ENCODE results near the gene PPP2R2D. TPM values are rescaled to one million over a fixed set of nuclear protein-coding genes. Genes with fewer than 3 reads are reported as not detected.

The PPP2R2D gene
- total RNA-seq = 32.9 to 34.0 TPM (median 33.3 TPM) in 3 replicates

DNA sequence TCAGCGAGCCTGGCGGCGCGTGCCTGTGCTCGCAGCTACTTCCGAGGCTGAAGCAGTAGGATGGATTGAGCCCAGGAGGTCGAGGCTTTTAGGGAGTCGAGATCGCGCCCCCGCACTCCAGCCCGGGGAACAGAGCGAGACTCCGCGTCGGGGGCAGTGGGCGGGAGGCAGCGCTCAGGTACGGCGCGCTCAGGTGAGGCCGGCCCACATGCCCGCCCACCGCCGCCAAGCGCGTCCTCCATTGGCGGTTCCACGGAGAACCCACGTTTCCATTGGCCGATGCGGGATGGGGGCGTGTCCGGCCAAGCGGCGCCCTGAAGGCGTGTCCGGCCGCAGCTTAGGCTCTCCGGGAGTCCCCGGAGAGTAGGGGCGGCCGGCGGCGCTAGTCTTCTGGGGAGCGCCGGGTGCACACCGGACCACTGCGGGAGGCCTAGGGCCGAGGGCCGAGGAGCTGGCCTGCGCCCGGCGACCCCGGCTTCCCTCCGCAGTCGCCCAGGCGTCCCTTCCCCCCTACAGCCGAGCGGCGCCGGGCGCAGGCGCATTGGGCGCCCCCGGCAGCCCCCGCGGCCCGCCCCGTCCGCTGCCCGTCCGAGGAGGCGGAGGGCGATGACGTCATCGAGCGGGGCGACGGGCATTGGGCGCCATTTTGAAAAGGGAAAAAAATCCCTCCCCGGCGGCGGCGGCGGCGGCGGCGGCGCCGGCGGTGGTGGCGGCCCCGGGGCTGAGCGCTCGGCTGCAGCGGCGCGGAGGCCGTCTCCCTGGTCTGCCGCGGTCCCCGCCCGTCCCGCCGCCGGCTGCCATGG lies at the start of gene PPP2R2D:
TSS of gene PPP2R2D (plus strand) at position 659 of the 803 bp plus-strand sequence. CDS start at position 800, 141 bp downstream.
- TF ChIP-seq, protein P1, sequence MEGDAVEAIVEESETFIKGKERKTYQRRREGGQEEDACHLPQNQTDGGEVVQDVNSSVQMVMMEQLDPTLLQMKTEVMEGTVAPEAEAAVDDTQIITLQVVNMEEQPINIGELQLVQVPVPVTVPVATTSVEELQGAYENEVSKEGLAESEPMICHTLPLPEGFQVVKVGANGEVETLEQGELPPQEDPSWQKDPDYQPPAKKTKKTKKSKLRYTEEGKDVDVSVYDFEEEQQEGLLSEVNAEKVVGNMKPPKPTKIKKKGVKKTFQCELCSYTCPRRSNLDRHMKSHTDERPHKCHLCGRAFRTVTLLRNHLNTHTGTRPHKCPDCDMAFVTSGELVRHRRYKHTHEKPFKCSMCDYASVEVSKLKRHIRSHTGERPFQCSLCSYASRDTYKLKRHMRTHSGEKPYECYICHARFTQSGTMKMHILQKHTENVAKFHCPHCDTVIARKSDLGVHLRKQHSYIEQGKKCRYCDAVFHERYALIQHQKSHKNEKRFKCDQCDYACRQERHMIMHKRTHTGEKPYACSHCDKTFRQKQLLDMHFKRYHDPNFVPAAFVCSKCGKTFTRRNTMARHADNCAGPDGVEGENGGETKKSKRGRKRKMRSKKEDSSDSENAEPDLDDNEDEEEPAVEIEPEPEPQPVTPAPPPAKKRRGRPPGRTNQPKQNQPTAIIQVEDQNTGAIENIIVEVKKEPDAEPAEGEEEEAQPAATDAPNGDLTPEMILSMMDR (IDR thresholded peaks at IDR 0.05; ENCODE audit: unreplicated experiment) = no peak
- peak within 1 kb of the TSS; percentile 95 for H3K27ac Mint-ChIP-seq
- H3K36me3 Mint-ChIP-seq = no peaks in the 10 kb centered on the region
- peak; percentile 96 to 97 for DNase-seq (ENCODE audit: low spot score in 2 of 2, unreplicated experiment in 2 of 2)
- H3K27me3 Mint-ChIP-seq (ENCODE audit: low read depth) = peaks cover 19% of the 10 kb centered on the region
- H3K9me3 Mint-ChIP-seq = no peaks in the 10 kb centered on the region
- H3K4me1 Mint-ChIP-seq = peaks cover 22% of the 10 kb centered on the region
- peak within 1 kb of the TSS; percentile 85 for H3K4me3 Mint-ChIP-seq

DNA sequence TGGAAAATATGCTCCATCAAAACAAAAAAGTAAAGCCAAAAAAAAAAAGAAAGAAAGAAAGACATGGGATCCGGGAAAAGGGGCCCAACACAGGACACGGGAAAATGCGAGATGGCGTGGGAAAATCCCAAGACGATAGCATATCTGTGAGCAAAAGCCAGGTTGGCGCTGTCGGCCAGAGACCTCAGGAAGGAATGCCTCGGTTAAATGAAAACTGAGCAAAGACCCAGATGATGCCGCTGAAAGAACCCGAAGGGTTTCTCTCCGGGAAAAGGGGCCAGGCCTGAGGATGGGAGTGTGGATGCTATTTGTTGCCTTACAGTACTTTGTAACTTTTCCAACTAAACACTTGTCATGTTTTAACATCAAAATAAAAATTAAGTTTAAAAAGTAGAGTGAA lies 49.5 kb upstream of the PPP2R2D start:
- Mint-ChIP-seq H3K27me3 (ENCODE audit: low read depth) (peaks cover 7% of the 10 kb centered on the region), H3K4me3 (no peak overlapping the region), H3K36me3 (no peaks in the 10 kb centered on the region), H3K27ac (no peak overlapping the region), H3K4me1 (no peaks in the 10 kb centered on the region), H3K9me3 (peaks cover 4% of the 10 kb centered on the region)
- DNase-seq (ENCODE audit: low spot score in 2 of 2, unreplicated experiment in 2 of 2) = no peak
- TF ChIP-seq, protein P1 (IDR thresholded peaks at IDR 0.05; ENCODE audit: unreplicated experiment) = no peak

DNA sequence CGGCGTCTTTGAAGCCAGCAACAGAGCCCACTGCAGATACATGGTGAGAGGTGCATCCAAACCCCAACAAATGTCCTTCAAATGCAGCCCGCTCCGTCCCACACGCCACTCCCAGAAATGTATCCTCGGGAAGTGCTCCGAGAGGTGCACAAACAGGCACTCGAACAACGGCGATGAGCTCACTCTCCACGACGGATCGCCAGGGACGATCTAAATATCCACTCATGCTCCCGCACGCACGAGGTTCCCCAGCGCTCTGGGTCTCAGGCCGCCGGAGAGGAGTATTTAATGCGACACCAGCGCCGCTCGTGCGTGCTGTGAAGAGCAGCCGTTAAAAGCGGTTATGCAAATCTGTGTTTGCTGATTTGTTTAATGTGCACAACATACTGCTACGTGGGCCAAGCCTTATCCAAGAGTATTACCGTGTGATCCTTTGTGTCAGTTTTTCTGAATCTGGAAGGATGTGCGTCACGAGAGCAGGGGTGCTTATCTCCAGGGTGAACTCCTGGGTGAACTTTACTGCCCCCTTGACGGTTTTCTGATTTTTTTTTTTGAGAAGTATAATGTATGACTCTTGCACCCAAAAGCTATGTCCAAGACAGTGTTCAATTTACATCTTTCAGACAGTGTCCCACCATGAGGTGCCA lies 48.5 kb upstream of the PPP2R2D start:
- Mint-ChIP-seq H3K27ac (no peak overlapping the region), H3K36me3 (no peaks in the 10 kb centered on the region), H3K9me3 (peaks cover 4% of the 10 kb centered on the region), H3K4me3 (no peak overlapping the region), H3K4me1 (no peaks in the 10 kb centered on the region), H3K27me3 (ENCODE audit: low read depth) (peaks cover 10% of the 10 kb centered on the region)
- TF ChIP-seq, protein P1 (IDR thresholded peaks at IDR 0.05; ENCODE audit: unreplicated experiment) = no peak
- DNase-seq (ENCODE audit: low spot score in 2 of 2, unreplicated experiment in 2 of 2) = peak in 1 of 2 experiments; percentile 7

DNA sequence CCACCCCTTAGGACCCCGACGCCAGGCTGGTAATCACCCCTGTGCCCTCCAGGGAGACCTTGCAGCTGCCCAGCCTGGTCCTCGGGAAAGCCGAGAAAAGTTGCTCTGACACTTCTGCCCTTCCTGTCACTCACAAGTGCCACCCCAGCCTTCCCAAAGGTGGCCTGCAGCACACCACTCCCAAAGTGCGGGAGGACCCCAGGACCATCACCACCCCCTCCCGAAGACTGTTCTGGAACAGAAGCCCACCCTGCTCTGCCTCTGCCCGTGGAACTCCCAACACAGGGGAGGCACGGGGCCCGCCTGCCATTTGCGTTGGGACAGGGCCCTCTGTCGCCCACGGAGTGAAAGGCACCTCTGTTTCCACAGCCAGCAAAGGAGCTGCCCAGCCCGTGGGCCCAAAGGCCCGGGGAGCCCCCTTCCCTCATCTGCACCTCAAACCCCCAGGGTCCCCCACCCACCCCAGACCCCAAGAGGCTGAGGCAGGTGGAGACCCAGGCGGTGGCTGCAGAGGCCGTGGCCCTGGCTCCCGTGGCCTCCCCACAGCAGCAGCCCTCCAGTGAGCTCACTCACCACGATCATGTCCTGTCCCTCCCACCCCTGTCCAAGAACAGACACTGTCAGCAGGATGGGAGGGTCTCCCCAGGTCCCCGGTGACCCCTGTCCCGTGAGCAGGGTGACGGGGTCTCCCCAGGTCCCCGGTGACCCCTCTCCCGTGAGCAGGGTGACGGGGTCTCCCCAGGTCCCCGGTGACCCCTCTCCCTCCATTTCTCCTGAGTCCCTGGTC lies 47.8 kb upstream of the PPP2R2D start:
- Mint-ChIP-seq H3K27me3 (ENCODE audit: low read depth) (peaks cover 13% of the 10 kb centered on the region), H3K4me3 (no peak overlapping the region), H3K27ac (no peak overlapping the region), H3K36me3 (no peaks in the 10 kb centered on the region), H3K9me3 (peaks cover 4% of the 10 kb centered on the region), H3K4me1 (no peaks in the 10 kb centered on the region)
- DNase-seq (ENCODE audit: low spot score in 2 of 2, unreplicated experiment in 2 of 2) = peak; percentile 11 to 25
- TF ChIP-seq, protein P1 (IDR thresholded peaks at IDR 0.05; ENCODE audit: unreplicated experiment) = no peak

DNA sequence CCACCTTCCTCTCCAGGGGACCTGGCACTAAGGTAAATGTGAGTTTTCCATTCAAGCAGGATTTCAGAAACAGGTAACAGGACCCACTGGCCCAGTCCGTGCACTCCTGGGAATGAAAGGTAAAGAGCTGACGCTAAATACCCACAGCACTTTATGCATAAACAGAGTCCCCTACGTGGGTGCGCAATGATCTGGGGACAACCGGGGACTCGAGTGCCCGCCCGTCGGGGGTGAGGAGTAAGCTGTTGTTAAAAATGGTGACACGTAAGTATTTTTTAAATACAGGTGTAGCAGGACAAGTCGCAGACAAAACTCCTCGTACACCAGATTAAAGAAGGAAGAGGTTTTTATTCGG lies 47.2 kb upstream of the PPP2R2D start:
- peaks cover 4% of the 10 kb centered on the region for H3K9me3 Mint-ChIP-seq
- H3K4me3 Mint-ChIP-seq = no peak overlapping the region
- no peak for DNase-seq (ENCODE audit: low spot score in 2 of 2, unreplicated experiment in 2 of 2)
- H3K27ac Mint-ChIP-seq = no peak overlapping the region
- TF ChIP-seq, protein P1 (IDR thresholded peaks at IDR 0.05; ENCODE audit: unreplicated experiment) = no peak
- H3K4me1 Mint-ChIP-seq = no peaks in the 10 kb centered on the region
- no peaks in the 10 kb centered on the region for H3K36me3 Mint-ChIP-seq
- H3K27me3 Mint-ChIP-seq (ENCODE audit: low read depth) = peaks cover 17% of the 10 kb centered on the region
